Lower leg skin (tissue), 3 donors: ENCODE results near the gene CACNB4.

ENCODE experiments used
- CTCF ChIP-seq, 3 donors: fragments of 450-650 bp; IDR thresholded peaks; one replicate each; pipeline ENCODE4 v1.5.1; 2016; ENCODE audit warnings: antibody characterized with exemption in 3 of 3, mild to moderate bottlenecking in 3 of 3, moderate library complexity in 2 of 3
- POLR2A ChIP-seq, 2 donors: fragments of 450-650 bp; IDR thresholded peaks; one replicate each; pipeline ENCODE4 v1.6.1; 2016 to 2017; ENCODE audit warnings: antibody characterized with exemption in 2 of 2, mild to moderate bottlenecking in 1 of 2, moderate library complexity in 1 of 2

DNA sequence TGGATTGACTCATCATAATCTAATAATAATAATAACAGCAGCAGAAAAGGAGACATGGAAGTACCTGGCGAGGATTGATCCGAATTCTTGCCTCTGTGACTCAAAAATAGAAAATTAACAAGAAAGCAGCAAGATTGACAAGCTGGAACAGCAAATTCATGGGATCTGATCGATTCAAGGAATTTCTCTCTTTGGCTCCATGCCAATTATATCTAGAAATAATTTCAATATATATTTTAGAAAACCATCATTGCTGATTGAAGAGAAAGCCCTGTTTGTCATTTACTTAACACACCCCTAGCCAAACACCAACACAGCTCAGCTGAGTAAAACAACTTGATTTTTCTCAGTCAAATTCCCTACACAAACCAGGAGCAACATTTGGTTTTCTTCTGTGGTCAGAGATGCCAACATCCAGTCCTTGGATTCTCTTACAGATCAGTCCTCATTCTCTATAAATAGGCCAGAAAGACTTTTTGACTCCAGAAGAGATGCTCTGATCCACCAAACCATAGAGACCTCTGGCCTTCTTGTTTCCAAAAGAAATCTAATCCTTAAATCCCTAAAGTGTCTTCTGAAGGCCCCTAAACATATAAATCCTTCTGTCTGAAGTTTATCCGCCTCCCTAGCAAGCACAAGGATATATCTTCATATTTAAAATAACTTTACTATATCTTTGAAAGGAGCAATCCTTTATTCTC lies 129.9 kb downstream of the CACNB4 start:
- TF ChIP-seq CTCF (IDR thresholded peaks at IDR 0.05) (no peak), POLR2A (IDR thresholded peaks at IDR 0.05) (no peak)
